Stimulated activated naive CD8-positive, alpha-beta T cell treated with anti-CD3 and anti-CD28 coated beads, Interleukin-15, Interleukin-2, amounts not matched to agents 100 ng/mL and 50 ng/mL, for 24 hours (primary cell): ENCODE data around the gene NOLC1.

ENCODE experiments used
- H3K27ac Mint-ChIP-seq: one replicate; pipeline ENCODE4 v1.8.0; 2021; ENCODE audit warnings: mild to moderate bottlenecking, mixed read lengths
- H3K27me3 Mint-ChIP-seq: one replicate; pipeline ENCODE4 v1.8.0; 2021; ENCODE audit warnings: mixed read lengths
- H3K36me3 Mint-ChIP-seq: one replicate; pipeline ENCODE4 v1.8.0; 2021; ENCODE audit warnings: low read depth, mixed read lengths
- H3K4me1 Mint-ChIP-seq: one replicate; pipeline ENCODE4 v1.8.0; 2021; ENCODE audit warnings: low read depth, mixed read lengths
- H3K4me3 Mint-ChIP-seq: one replicate; pipeline ENCODE4 v1.8.0; 2021; ENCODE audit warnings: mild to moderate bottlenecking, mixed read lengths
- H3K9me3 Mint-ChIP-seq: one replicate; pipeline ENCODE4 v1.8.0; 2021; ENCODE audit warnings: mixed read lengths

Gene NOLC1

GRCh38 chr10:102151774-102152544 is at the start of gene NOLC1:
Gene NOLC1 (plus strand): TSS chr10:102152389. CDS start chr10:102152411, 22 bp downstream.
- H3K4me3 Mint-ChIP-seq, result peak within 1 kb of the TSS; percentile 100
- no peaks in the 10 kb centered on the region for H3K27me3 Mint-ChIP-seq
- peaks cover 88% of the 10 kb centered on the region for H3K36me3 Mint-ChIP-seq
- no peaks in the 10 kb centered on the region for H3K9me3 Mint-ChIP-seq
- H3K4me1 Mint-ChIP-seq, result peaks cover 59% of the 10 kb centered on the region
- H3K27ac Mint-ChIP-seq, result peak within 1 kb of the TSS; percentile 100

GRCh38 chr10:102102421-102102820 is 49.8 kb upstream of the NOLC1 start:
- no peaks in the 10 kb centered on the region for H3K9me3 Mint-ChIP-seq

GRCh38 chr10:102106998-102107397 is 45.2 kb upstream of the NOLC1 start:
- H3K27ac Mint-ChIP-seq, result no peak overlapping the region
- H3K4me3 Mint-ChIP-seq, result no peak overlapping the region
- peaks cover 56% of the 10 kb centered on the region for H3K36me3 Mint-ChIP-seq
- no peaks in the 10 kb centered on the region for H3K27me3 Mint-ChIP-seq
- no peaks in the 10 kb centered on the region for H3K9me3 Mint-ChIP-seq
- peaks cover 14% of the 10 kb centered on the region for H3K4me1 Mint-ChIP-seq

More at GRCh38 chr10:102102421-102102820, 49.8 kb upstream of the NOLC1 start:
- peaks cover 31% of the 10 kb centered on the region for H3K36me3 Mint-ChIP-seq
- H3K27ac Mint-ChIP-seq, result no peak overlapping the region
- peaks cover 12% of the 10 kb centered on the region for H3K4me1 Mint-ChIP-seq
- no peaks in the 10 kb centered on the region for H3K27me3 Mint-ChIP-seq
- H3K4me3 Mint-ChIP-seq, result no peak overlapping the region

GRCh38 chr10:102109166-102110116 is 42.7 kb upstream of the NOLC1 start:
- Mint-ChIP-seq H3K36me3 (peaks cover 49% of the 10 kb centered on the region), H3K9me3 (no peaks in the 10 kb centered on the region), H3K27ac (no peak overlapping the region)

GRCh38 chr10:102111276-102111675 is 40.9 kb upstream of the NOLC1 start:
- no peak overlapping the region for H3K4me3 Mint-ChIP-seq

More at GRCh38 chr10:102109166-102110116, 42.7 kb upstream of the NOLC1 start:
- H3K4me1 Mint-ChIP-seq, result peaks cover 33% of the 10 kb centered on the region
- no peaks in the 10 kb centered on the region for H3K27me3 Mint-ChIP-seq
- no peak overlapping the region for H3K4me3 Mint-ChIP-seq

GRCh38 chr10:102112210-102112817 is 39.9 kb upstream of the NOLC1 start:
- no peaks in the 10 kb centered on the region for H3K27me3 Mint-ChIP-seq
- peaks cover 40% of the 10 kb centered on the region for H3K36me3 Mint-ChIP-seq
- peak overlapping the region; percentile 87 for H3K27ac Mint-ChIP-seq
- H3K9me3 Mint-ChIP-seq, result no peaks in the 10 kb centered on the region
- peaks cover 47% of the 10 kb centered on the region for H3K4me1 Mint-ChIP-seq
- H3K4me3 Mint-ChIP-seq, result peak overlapping the region; percentile 93

More at GRCh38 chr10:102111276-102111675, 40.9 kb upstream of the NOLC1 start:
- H3K36me3 Mint-ChIP-seq, result peaks cover 41% of the 10 kb centered on the region
- H3K27ac Mint-ChIP-seq, result no peak overlapping the region
- no peaks in the 10 kb centered on the region for H3K9me3 Mint-ChIP-seq
- peaks cover 37% of the 10 kb centered on the region for H3K4me1 Mint-ChIP-seq
- H3K27me3 Mint-ChIP-seq, result no peaks in the 10 kb centered on the region

GRCh38 chr10:102113261-102113955 is 38.8 kb upstream of the NOLC1 start:
- peak overlapping the region; percentile 87 for H3K27ac Mint-ChIP-seq
- H3K36me3 Mint-ChIP-seq, result peaks cover 36% of the 10 kb centered on the region
- no peaks in the 10 kb centered on the region for H3K27me3 Mint-ChIP-seq
- peak overlapping the region; percentile 93 for H3K4me3 Mint-ChIP-seq
- H3K4me1 Mint-ChIP-seq, result peaks cover 58% of the 10 kb centered on the region
- no peaks in the 10 kb centered on the region for H3K9me3 Mint-ChIP-seq

GRCh38 chr10:102113956-102114857 is 38.0 kb upstream of the NOLC1 start:
- Mint-ChIP-seq H3K4me1 (peaks cover 66% of the 10 kb centered on the region), H3K27ac (peak overlapping the region; percentile 93), H3K9me3 (no peaks in the 10 kb centered on the region), H3K4me3 (peak overlapping the region; percentile 93), H3K27me3 (no peaks in the 10 kb centered on the region), H3K36me3 (peaks cover 28% of the 10 kb centered on the region)

GRCh38 chr10:102114861-102115618 is 37.1 kb upstream of the NOLC1 start:
- peaks cover 20% of the 10 kb centered on the region for H3K36me3 Mint-ChIP-seq
- peaks cover 68% of the 10 kb centered on the region for H3K4me1 Mint-ChIP-seq
- peak overlapping the region; percentile 93 for H3K27ac Mint-ChIP-seq
- no peaks in the 10 kb centered on the region for H3K9me3 Mint-ChIP-seq
- no peaks in the 10 kb centered on the region for H3K27me3 Mint-ChIP-seq
- peak overlapping the region; percentile 93 for H3K4me3 Mint-ChIP-seq

GRCh38 chr10:102115775-102116174 is 36.4 kb upstream of the NOLC1 start:
- Mint-ChIP-seq H3K9me3 (no peaks in the 10 kb centered on the region), H3K27ac (peak overlapping the region; percentile 93)

GRCh38 chr10:102116656-102117055 is 35.5 kb upstream of the NOLC1 start:
- no peaks in the 10 kb centered on the region for H3K9me3 Mint-ChIP-seq
- peaks cover 6% of the 10 kb centered on the region for H3K36me3 Mint-ChIP-seq
- peak overlapping the region; percentile 93 for H3K4me3 Mint-ChIP-seq
- H3K4me1 Mint-ChIP-seq, result peaks cover 76% of the 10 kb centered on the region
- H3K27me3 Mint-ChIP-seq, result no peaks in the 10 kb centered on the region
- peak overlapping the region; percentile 93 for H3K27ac Mint-ChIP-seq

More at GRCh38 chr10:102115775-102116174, 36.4 kb upstream of the NOLC1 start:
- no peaks in the 10 kb centered on the region for H3K27me3 Mint-ChIP-seq
- H3K4me1 Mint-ChIP-seq, result peaks cover 68% of the 10 kb centered on the region
- peaks cover 13% of the 10 kb centered on the region for H3K36me3 Mint-ChIP-seq
- peak overlapping the region; percentile 93 for H3K4me3 Mint-ChIP-seq

- Mint-ChIP-seq H3K9me3 (no peaks in the 10 kb centered on the region), H3K27me3 (no peaks in the 10 kb centered on the region), H3K27ac (peak overlapping the region; percentile 93), H3K4me1 (peaks cover 71% of the 10 kb centered on the region), H3K36me3 (no peaks in the 10 kb centered on the region), H3K4me3 (peak overlapping the region; percentile 93)
Observed at GRCh38 chr10:102117391-102118159, 34.6 kb upstream of the NOLC1 start.
